GM12892 (cell line): ENCODE data around the gene GRID1.

Experiments used
- POLR2A ChIP-seq: IDR thresholded peaks from 2 replicates; pipeline ENCODE4 v1.6.1; 2011; ENCODE audit warnings: low read depth, low read length, control low read depth
- POLR2AphosphoS5 ChIP-seq: IDR thresholded peaks from 2 replicates; pipeline ENCODE4 v1.6.1; 2011; ENCODE audit warnings: low read depth, low read length, control low read depth

DNA sequence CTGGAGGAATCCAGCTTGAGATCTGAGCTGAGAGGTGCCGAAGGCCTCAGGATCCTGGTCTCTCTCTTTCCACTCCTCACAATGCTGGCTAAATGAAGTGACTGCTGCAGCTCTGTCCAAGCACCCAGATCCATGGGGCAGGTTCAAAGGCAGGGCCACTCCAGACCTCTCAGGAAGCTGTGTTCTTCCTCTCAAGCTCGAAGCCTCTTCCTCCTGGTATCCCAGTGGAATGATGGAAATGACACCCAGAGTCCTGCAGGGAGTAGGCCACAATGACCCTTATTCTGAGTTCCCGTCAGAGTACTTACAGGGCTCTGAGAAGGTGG, 574.1 kb downstream of the GRID1 start:
- TF ChIP-seq POLR2A (no peak), POLR2AphosphoS5 (no peak)
